Measurements from ENCODE around the gene RNF34.

Gene RNF34

DNA sequence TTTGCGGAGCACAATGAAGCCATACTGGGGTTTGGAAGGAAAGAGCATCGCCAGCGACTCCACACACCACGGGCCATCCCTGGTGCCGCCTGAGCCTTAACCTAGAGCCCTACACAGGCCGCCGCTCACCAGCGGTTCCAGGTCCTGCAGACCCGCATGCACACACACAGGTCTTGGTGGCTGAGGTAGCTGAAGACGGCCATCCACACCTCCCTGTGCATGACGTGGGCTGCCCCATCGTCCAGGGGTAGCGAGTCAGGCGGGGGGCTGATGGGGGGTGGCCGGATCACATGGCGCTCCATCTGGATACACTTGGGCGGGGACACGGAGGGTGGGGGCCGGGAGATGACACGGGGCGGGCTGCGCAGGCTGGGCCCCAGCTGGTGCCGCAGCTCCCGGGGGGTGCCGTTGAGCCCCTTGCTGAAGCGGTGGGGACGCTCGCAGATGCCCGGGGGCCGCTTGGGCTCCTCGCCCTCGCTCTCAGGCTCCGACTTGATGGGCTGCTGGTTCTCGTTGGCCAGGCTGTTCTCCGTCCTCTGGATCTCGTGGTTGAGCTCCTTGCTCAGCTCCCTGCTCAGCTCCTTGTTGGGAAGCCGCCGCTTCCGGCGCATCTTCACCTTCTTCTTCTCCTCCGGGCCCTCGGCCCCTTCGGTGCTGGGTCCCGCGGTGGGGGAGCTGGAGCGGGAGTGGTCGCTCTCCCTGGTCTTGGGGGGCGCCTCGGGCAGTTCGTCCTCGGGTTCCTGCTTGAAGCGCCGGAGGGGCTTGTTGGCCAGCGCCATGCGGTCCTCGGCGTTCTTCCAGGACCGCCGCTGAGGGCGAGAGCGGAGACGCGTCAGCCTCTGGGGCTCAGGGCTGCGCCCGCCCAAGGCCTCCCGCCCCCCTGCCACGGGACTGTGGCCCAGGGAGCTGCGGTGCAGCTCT is 42.4 kb downstream of the RNF34 start:
- Mint-ChIP-seq H3K4me1 (peaks cover 4% of the 10 kb centered on the region), H3K9me3 (no peaks in the 10 kb centered on the region), H3K27ac (no peak overlapping the region), H3K36me3 (peaks cover 14% of the 10 kb centered on the region), H3K4me3 (no peak overlapping the region), H3K27me3 (no peaks in the 10 kb centered on the region)

DNA sequence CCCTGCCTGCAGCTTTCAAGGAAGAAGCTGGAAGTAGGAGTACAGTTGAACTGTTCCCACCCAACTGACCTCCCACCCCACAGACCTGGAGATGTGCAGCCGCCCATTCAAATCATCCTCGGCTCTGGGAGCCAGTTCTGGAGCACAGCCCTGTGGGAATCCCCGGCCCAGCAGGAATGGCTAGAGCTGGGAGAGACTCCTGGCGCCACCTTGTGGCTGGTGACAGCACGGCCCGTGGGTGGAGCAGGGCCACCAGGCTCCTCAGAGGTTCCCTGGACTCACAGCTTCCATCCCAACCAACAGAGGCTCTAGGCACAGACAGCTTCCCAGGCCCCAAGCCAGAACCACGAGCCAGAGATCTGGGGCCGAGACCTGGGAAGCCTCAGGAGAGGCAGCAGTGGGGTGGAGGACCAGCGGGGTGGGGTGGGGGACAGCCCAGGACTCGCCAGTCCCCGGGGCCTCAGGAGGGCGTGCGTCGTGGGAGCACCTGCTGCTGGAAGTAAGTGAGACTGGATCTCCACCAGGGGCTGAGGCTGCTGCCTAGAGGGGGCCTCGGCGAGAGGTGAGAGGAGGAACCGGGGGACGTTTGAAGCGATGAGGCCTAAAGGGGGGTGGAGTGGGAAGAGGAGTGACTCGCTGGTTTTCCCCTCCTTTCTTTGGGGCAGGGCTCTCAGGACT is 43.4 kb downstream of the RNF34 start:
- no peaks in the 10 kb centered on the region for H3K27me3 Mint-ChIP-seq
- H3K4me1 Mint-ChIP-seq: peaks cover 4% of the 10 kb centered on the region
- peak overlapping the region; percentile 80 for H3K27ac Mint-ChIP-seq
- peaks cover 12% of the 10 kb centered on the region for H3K36me3 Mint-ChIP-seq
- H3K4me3 Mint-ChIP-seq: no peak overlapping the region
- no peaks in the 10 kb centered on the region for H3K9me3 Mint-ChIP-seq

DNA sequence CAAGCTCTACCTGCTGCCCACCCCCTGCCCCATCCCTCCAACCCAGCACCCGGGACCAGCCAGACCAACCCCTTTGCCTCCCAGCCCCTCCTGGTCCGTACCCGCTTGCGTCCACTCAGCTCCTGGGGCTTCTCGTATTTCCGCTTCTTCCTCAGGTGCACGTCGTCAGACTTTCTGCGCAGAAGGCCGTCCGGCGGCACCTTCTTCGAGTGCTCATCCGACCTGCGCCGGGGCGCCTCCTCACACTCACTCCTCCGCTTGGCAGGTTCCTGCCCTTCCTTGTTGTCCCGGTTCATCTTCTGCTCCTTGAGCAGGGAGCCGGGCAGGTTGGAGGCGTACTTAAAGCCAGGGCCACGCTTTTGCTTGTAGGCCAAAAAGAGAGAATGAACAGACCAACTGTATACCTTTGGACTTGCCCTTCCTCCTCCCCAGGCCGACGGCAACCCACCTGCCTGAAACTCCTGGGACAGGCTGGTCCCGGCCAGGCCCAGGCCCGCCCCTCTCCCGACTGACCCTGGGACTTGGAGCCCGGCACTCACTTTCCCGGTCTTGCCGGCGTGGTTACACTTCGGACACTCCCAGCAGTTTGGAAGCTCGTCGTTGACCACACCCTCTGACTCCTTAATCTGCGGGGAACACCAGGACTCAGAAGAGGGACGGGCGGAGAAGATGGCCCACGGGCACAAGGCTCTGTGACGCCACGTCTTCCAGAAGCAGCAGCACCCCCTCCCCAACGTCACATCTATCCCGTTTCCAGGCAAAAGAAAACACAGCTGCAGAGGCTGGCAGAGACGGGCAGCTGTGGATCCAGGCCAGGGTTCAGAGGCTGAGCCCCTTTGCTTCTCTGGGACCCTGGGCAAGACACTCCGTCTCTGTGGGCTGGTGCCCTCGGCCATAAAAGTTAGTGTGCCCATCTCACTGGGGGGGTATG is 44.3 kb downstream of the RNF34 start:
- Mint-ChIP-seq H3K4me1 (peaks cover 8% of the 10 kb centered on the region), H3K36me3 (peaks cover 11% of the 10 kb centered on the region), H3K27me3 (no peaks in the 10 kb centered on the region), H3K27ac (no peak overlapping the region), H3K9me3 (no peaks in the 10 kb centered on the region), H3K4me3 (no peak overlapping the region)

DNA sequence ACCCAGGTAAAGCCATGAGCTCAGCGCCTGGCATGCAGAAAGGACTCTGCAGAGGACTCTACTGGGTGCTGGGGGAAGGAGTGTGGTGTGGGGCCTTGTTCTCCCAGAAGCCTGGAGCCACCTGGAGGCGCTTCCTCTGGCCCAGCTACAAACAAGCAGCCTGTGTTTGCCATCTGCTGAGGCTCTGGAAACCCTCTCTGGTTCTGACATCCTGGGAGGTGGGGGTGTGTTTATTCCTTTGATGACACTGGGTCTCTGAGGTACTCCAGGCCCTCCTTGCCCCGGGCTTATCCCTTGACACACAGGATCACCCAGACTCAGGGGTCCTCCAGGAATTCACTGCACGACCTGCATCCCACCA is 44.9 kb downstream of the RNF34 start:
- no peaks in the 10 kb centered on the region for H3K27me3 Mint-ChIP-seq
- H3K4me1 Mint-ChIP-seq: peaks cover 8% of the 10 kb centered on the region
- H3K27ac Mint-ChIP-seq: no peak overlapping the region
- H3K36me3 Mint-ChIP-seq: peaks cover 11% of the 10 kb centered on the region
- H3K9me3 Mint-ChIP-seq: no peaks in the 10 kb centered on the region
- H3K4me3 Mint-ChIP-seq: no peak overlapping the region

DNA sequence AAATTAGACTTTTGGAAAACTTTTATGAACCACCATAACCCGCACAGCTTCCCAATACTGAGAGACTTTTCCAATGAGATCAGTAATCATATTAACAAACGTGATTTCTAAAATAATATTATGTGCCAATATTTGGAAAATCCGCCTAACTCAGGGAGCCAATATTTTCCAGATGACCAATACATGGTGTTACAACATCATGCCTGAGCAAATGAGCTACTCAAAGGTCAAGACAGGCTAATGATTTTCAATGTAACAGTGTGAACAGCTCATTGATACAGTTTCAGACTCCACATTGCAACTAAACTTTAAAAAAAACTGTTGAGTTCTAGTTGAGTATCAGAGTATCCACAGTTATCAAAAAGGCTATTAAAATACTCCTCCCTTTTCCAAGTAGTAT is 46.8 kb downstream of the RNF34 start:
- Mint-ChIP-seq H3K27me3 (no peaks in the 10 kb centered on the region), H3K27ac (no peak overlapping the region), H3K36me3 (peaks cover 6% of the 10 kb centered on the region), H3K9me3 (no peaks in the 10 kb centered on the region), H3K4me1 (peaks cover 14% of the 10 kb centered on the region), H3K4me3 (no peak overlapping the region)

DNA sequence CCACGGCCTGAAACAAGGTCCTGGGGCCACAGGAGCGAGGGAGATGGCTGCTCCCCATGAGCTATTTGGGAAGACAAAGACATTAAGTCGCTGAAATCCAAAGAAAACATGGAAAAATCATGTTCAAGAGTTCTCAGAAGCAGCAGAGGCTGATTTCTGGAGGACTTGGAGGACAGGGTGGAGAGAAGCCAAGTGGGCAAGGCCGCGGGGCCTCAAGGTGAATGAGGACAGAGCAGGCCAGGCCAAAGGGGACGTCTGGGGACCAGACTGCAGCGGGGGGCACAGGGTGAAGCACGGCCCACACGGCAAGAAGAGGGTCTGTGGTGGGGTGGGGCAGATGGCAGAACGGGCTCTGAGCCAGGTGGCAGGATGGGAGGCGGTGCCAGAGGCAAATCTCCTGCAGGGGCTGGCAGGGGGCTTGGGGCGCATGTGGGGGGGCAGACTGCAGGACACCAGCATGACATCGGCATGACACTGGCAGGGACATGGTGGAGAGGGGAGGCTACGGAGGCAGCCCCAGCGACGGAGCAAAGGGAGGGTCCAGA is 48.9 kb downstream of the RNF34 start:
- no peak overlapping the region for H3K4me3 Mint-ChIP-seq

DNA sequence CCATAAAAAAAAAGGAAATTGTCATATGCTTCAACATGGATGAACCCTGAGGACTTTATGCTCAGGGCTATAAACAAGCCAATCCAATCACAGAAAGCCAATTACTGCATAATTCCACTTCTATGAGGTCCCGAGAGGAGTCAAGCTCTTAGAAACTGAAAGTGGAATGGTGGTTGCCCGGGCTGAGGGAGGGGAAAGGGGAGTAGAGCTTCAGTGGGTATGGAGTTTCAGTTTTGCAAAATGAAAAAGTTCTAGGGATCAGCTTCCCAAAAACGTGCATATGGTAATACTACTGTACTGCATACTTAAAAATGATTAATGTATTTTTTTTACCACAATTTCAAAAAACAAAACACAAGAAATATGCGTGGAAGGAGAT is 52.0 kb downstream of the RNF34 start:
- no peak overlapping the region for H3K27ac Mint-ChIP-seq
- H3K4me1 Mint-ChIP-seq: peaks cover 31% of the 10 kb centered on the region
- no peak overlapping the region for H3K4me3 Mint-ChIP-seq
- H3K9me3 Mint-ChIP-seq: no peaks in the 10 kb centered on the region
- peaks cover 3% of the 10 kb centered on the region for H3K36me3 Mint-ChIP-seq
- no peaks in the 10 kb centered on the region for H3K27me3 Mint-ChIP-seq

More for the DNA sequence above, 48.9 kb downstream of the RNF34 start:
- H3K9me3 Mint-ChIP-seq: no peaks in the 10 kb centered on the region
- H3K27ac Mint-ChIP-seq: no peak overlapping the region
- H3K27me3 Mint-ChIP-seq: no peaks in the 10 kb centered on the region
- H3K4me1 Mint-ChIP-seq: peaks cover 14% of the 10 kb centered on the region
- peaks cover 3% of the 10 kb centered on the region for H3K36me3 Mint-ChIP-seq

DNA sequence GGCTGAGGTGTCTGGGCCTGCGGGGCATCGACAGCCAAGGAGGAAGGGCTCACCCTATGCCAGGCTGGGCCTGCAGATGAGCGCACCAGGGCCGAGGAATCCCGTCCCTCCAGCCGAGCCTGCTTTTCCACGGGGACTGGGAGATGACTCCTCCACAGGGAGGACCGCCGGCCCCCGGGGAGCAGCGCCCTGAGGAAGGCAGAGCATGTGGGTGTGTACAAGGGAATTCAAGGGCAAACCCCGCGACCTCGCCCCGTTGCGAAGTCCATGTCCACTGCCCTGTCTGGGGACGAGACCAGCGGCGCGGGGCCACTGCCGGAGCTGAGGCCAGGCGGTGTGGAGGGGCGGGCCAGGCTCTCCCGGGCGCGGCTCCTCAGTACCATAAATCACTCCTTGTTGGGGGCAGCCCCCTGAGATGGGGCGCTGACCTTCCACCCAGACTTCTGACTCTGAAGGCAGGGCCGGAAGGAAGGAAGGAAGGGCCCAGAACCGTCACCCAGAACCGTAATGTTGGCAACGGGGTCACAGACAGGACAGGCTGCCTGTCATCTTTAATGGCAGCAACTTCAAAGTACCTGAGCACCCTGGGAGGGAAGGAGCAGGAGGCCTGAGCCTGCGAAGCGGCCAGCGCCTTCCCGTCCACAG is 52.5 kb downstream of the RNF34 start:
- H3K27me3 Mint-ChIP-seq: no peaks in the 10 kb centered on the region
- peaks cover 36% of the 10 kb centered on the region for H3K4me1 Mint-ChIP-seq
- no peak overlapping the region for H3K4me3 Mint-ChIP-seq
- H3K9me3 Mint-ChIP-seq: no peaks in the 10 kb centered on the region
- H3K27ac Mint-ChIP-seq: no peak overlapping the region
- peaks cover 3% of the 10 kb centered on the region for H3K36me3 Mint-ChIP-seq

DNA sequence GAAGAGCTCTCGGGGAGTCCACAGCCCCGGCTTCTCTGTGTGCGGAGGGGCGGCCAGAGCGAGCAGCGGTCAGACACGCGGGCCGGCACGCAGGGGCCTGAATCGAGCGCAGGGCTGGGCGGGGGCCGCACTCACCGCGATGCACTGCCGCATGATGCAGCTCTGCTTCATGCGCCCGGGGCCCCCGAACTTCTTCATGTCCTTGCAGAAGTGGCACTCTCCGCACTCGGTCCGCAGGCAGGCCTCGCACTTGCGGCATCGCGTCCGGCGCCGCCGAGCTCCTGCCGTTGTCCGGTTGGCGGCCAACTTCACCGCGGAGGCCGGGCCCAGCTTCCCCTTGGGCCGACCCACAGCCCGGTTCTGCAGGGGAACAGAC is 53.1 kb downstream of the RNF34 start:
- H3K9me3 Mint-ChIP-seq: no peaks in the 10 kb centered on the region
- peaks cover 41% of the 10 kb centered on the region for H3K4me1 Mint-ChIP-seq
- no peaks in the 10 kb centered on the region for H3K27me3 Mint-ChIP-seq
- peaks cover 3% of the 10 kb centered on the region for H3K36me3 Mint-ChIP-seq
- H3K4me3 Mint-ChIP-seq: no peak overlapping the region
- H3K27ac Mint-ChIP-seq: no peak overlapping the region

DNA sequence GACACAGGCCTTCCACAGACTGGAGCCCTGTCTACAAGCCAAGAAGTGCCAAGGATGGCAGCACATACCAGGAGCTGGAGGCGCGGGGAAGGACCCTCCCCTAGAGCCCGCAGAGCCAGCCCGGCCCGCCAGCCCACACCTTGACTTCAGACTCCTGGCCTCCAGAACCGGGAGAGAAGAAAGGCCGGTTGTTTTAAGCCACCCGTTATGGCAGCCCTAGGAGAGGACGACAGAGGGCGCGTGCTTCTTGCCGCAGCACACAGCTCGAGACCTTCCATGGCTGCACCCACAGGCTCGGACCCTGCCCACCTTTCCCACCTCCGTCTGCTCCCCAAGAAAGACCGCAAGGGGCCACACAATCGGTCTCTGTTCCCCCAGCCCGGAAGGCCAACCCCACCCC is 53.7 kb downstream of the RNF34 start:
- H3K4me1 Mint-ChIP-seq: peaks cover 40% of the 10 kb centered on the region
- no peaks in the 10 kb centered on the region for H3K9me3 Mint-ChIP-seq
- no peak overlapping the region for H3K27ac Mint-ChIP-seq
- no peak overlapping the region for H3K4me3 Mint-ChIP-seq
- no peaks in the 10 kb centered on the region for H3K27me3 Mint-ChIP-seq
- peaks cover 1% of the 10 kb centered on the region for H3K36me3 Mint-ChIP-seq

DNA sequence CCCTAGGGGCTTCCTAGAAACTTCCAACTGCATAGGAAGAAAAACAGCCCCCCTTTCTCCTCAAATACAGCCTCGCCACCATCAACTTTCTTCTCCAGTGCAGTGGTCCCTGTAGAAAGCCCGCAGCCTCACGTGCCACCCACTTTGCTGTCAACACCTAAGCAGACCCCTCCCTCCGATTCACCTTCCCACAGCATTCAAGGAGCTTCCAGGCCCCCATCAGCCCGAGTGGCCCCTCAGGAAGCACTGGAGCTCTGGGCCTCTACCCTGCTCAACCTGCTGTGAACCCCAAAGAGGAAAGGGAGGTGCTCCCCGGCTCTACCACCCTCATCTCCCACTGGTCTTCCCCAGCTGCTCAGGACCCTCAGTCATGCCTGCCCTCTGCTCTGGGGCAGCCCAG is 55.0 kb downstream of the RNF34 start:
- no peaks in the 10 kb centered on the region for H3K36me3 Mint-ChIP-seq

DNA sequence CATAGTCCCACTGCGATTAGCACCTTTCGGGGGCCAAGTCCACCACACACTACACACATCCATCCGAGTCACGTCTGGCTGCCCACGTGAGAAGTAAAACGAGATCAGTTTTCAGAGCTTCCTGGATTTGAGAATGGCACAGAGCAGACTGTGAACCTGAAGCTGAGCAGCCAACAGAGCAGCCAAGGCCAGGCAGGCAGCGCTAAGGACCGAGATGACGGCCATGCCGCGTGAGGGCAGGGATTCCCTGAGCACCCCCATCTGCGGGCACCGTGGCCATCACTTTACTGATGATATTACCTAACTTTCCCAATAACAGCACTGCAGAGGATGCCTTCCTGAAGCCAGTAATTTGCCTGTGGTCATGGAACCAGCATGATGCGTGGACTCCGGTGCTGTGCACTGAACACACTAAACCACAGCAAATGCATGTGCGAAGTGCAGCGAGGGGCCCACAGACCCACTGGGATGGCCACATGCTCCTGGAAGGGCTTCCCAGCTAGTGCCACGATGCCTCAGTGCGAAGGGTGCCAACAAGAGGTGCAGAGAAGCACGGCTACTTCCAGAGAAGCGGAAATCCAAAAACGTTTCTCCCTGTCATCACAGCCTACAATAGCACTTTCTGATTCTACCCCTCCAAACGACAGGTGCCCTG is 56.0 kb downstream of the RNF34 start:
- H3K27me3 Mint-ChIP-seq: no peaks in the 10 kb centered on the region
- no peaks in the 10 kb centered on the region for H3K36me3 Mint-ChIP-seq
- no peak overlapping the region for H3K27ac Mint-ChIP-seq
- H3K4me1 Mint-ChIP-seq: peaks cover 56% of the 10 kb centered on the region
- H3K4me3 Mint-ChIP-seq: no peak overlapping the region
- H3K9me3 Mint-ChIP-seq: no peaks in the 10 kb centered on the region

More for the DNA sequence above, 55.0 kb downstream of the RNF34 start:
- Mint-ChIP-seq H3K9me3 (no peaks in the 10 kb centered on the region), H3K27ac (peak overlapping the region; percentile 35), H3K4me1 (peaks cover 47% of the 10 kb centered on the region), H3K4me3 (no peak overlapping the region), H3K27me3 (no peaks in the 10 kb centered on the region)

DNA sequence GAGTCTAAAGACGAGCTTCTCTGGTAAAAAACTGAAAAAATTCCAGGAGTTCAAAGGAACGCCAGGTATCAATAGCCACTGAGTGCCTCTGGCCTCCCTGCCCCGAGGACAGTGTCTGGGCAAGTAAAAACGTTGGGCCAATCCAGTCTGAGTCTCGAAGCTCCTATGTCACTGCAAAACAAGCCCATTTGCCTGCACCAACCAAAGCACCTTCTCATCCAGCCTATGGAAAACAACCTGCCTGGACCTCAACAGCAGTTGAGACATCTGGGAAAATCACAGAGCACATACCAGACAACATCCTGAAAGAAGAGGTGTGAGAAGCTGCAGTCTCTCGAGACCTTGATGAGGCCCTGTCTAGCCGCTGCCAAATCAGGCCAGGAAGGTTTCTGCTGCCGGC is 56.6 kb downstream of the RNF34 start:
- H3K36me3 Mint-ChIP-seq: no peaks in the 10 kb centered on the region
- H3K4me1 Mint-ChIP-seq: peaks cover 58% of the 10 kb centered on the region
- H3K9me3 Mint-ChIP-seq: no peaks in the 10 kb centered on the region
- no peak overlapping the region for H3K27ac Mint-ChIP-seq
- H3K4me3 Mint-ChIP-seq: no peak overlapping the region
- H3K27me3 Mint-ChIP-seq: no peaks in the 10 kb centered on the region

DNA sequence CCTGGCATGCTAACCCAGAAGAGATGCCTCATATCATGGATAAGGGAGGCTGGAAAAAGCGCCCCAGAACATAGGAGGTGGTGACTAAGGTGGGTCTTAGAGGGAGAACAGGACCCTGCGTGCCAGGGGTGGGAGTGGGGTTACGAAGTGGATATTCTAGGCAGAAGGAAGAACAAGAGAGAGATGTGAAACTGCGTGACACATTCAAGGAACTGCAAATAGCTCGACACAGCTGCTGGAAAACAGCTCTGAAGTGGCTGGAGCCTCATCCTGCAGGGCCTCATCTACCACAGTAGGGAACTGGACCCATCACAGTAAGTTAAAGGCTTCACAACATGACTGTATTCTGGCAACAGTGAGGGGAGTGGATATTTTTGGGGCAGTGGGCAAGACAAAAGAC is 61.1 kb downstream of the RNF34 start:
- Mint-ChIP-seq H3K27ac (peak overlapping the region; percentile 60), H3K4me3 (no peak overlapping the region)

More for the DNA sequence above, 61.1 kb downstream of the RNF34 start:
- Mint-ChIP-seq H3K27me3 (no peaks in the 10 kb centered on the region), H3K36me3 (no peaks in the 10 kb centered on the region), H3K4me1 (peaks cover 63% of the 10 kb centered on the region), H3K9me3 (no peaks in the 10 kb centered on the region)
